Measurements from ENCODE around the gene CFAP221. TPM values are rescaled to one million over a fixed set of nuclear protein-coding genes. Genes with fewer than 3 reads are reported as not detected.

Gene CFAP221
- total RNA-seq, 4 donors from 2014 or later = 0.38 TPM; not detected in 3

GRCh38 chr2:119678021-119678656, 133.9 kb downstream of the CFAP221 start:
- H3K27ac ChIP-seq = no peak overlapping the region
- peaks cover 0 to 29% (median 7%) of the 10 kb centered on the region in 3 donors for H3K4me1 ChIP-seq
- intact Hi-C loops (cut with DNase I) = no loop called here
- peak overlapping the region in 2 of 4 donors; percentile 68 to 90 for H3K4me3 ChIP-seq
- DNase-seq = no peak
- no peak for TF ChIP-seq POLR2A (IDR thresholded peaks at IDR 0.05)
- TF ChIP-seq CTCF (IDR thresholded peaks at IDR 0.05) = no peak
- no peaks in the 10 kb centered on the region for H3K9me3 ChIP-seq
- 64 to 66% methylated on average over 7 to 16 of the region's 19 CpGs for whole genome bisulfite sequencing, 2 donors
- no peaks in the 10 kb centered on the region for H3K27me3 ChIP-seq
- peaks cover 0 to 20% (median 0%) of the 10 kb centered on the region in 3 donors for H3K36me3 ChIP-seq

- intact Hi-C loops (cut with DNase I) = no loop called here
- H3K27ac ChIP-seq = peak overlapping the region in 2 of 4 donors; percentile 74 to 80
Observed at GRCh38 chr2:119679526-119679837, 135.2 kb downstream of the CFAP221 start.

GRCh38 chr2:119679846-119680245, 135.6 kb downstream of the CFAP221 start:
- peak overlapping the region; percentile 64 to 90 (median 79) for H3K4me3 ChIP-seq
- intact Hi-C loops (cut with DNase I) = no loop called here

More at GRCh38 chr2:119679526-119679837, 135.2 kb downstream of the CFAP221 start:
- TF ChIP-seq POLR2A (IDR thresholded peaks at IDR 0.05) (no peak), CTCF (IDR thresholded peaks at IDR 0.05) (no peak)
- peak overlapping the region; percentile 64 to 90 (median 79) for H3K4me3 ChIP-seq
- H3K27me3 ChIP-seq = no peaks in the 10 kb centered on the region
- peaks cover 0 to 38% (median 7%) of the 10 kb centered on the region in 3 donors for H3K4me1 ChIP-seq
- no peaks in the 10 kb centered on the region for H3K9me3 ChIP-seq
- peaks cover 0 to 20% (median 0%) of the 10 kb centered on the region in 3 donors for H3K36me3 ChIP-seq
- WGBS, 2 donors = 2 to 4% methylated on average over 9 of the region's 9 CpGs
- no peak for DNase-seq

GRCh38 chr2:119680457-119681202, 136.4 kb downstream of the CFAP221 start:
- intact Hi-C loops (cut with DNase I) = no loop called here
- Histone ChIP-seq H3K36me3 (peaks cover 0 to 20% (median 0%) of the 10 kb centered on the region in 3 donors), H3K27me3 (no peaks in the 10 kb centered on the region), H3K4me1 (peaks cover 0 to 38% (median 7%) of the 10 kb centered on the region in 3 donors), H3K27ac (no peak overlapping the region), H3K9me3 (no peaks in the 10 kb centered on the region), H3K4me3 (no peak overlapping the region)
- 93 to 97% methylated on average over 7 to 13 of the region's 13 CpGs for WGBS, 2 donors
- no peak for DNase-seq
- TF ChIP-seq CTCF (IDR thresholded peaks at IDR 0.05) (no peak), POLR2A (IDR thresholded peaks at IDR 0.05) (no peak)

More at GRCh38 chr2:119679846-119680245, 135.6 kb downstream of the CFAP221 start:
- Histone ChIP-seq H3K27ac (no peak overlapping the region), H3K27me3 (no peaks in the 10 kb centered on the region), H3K4me1 (peaks cover 0 to 38% (median 7%) of the 10 kb centered on the region in 3 donors), H3K36me3 (peaks cover 0 to 20% (median 0%) of the 10 kb centered on the region in 3 donors), H3K9me3 (no peaks in the 10 kb centered on the region)
- 33 to 62% methylated on average over 2 of the region's 2 CpGs for WGBS, 2 donors
- no peak for TF ChIP-seq POLR2A (IDR thresholded peaks at IDR 0.05)
- TF ChIP-seq CTCF (IDR thresholded peaks at IDR 0.05) = no peak
- no peak for DNase-seq
